Esophagus muscularis mucosa (tissue), 3 donors: Measurements from ENCODE around the gene ORAI3.

Source experiments
- CTCF ChIP-seq, 3 experiments: fragments of 200-600 bp in 2 of 3; fragments of 450-650 bp in 1 of 3; sonication (generic) in 2 of 3; IDR thresholded peaks; one replicate each; pipeline ENCODE4 v1.5.1; 2017 to 2019; ENCODE audit warnings: antibody characterized with exemption in 3 of 3, mild to moderate bottlenecking in 2 of 3, moderate library complexity in 1 of 3
- POLR2A ChIP-seq: fragments of 450-650 bp; IDR thresholded peaks from one replicate; pipeline ENCODE4 v1.6.1; 2017; ENCODE audit warnings: antibody characterized with exemption, moderate library complexity, mild to moderate bottlenecking, low read depth

GRCh38 chr16:30986129-30986991, 37.5 kb downstream of the ORAI3 start:
- TF ChIP-seq POLR2A (no peak), CTCF (IDR thresholded peaks at IDR 0.05) (no peak)
